ENCODE measurements around the gene S100P.

GRCh38 chr4:6665320-6665654, 28.4 kb upstream of the S100P start:
- TF ChIP-seq, protein P1, sequence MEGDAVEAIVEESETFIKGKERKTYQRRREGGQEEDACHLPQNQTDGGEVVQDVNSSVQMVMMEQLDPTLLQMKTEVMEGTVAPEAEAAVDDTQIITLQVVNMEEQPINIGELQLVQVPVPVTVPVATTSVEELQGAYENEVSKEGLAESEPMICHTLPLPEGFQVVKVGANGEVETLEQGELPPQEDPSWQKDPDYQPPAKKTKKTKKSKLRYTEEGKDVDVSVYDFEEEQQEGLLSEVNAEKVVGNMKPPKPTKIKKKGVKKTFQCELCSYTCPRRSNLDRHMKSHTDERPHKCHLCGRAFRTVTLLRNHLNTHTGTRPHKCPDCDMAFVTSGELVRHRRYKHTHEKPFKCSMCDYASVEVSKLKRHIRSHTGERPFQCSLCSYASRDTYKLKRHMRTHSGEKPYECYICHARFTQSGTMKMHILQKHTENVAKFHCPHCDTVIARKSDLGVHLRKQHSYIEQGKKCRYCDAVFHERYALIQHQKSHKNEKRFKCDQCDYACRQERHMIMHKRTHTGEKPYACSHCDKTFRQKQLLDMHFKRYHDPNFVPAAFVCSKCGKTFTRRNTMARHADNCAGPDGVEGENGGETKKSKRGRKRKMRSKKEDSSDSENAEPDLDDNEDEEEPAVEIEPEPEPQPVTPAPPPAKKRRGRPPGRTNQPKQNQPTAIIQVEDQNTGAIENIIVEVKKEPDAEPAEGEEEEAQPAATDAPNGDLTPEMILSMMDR (conservative IDR thresholded peaks at IDR 0.05): no peak
- TF ChIP-seq EZH2 (IDR thresholded peaks at IDR 0.05; ENCODE audit: low read depth): no peak

All from PC-9 (cell line).